GM23338 (cell line): ENCODE data around the gene H2BK1. TPM values are rescaled to one million over a fixed set of nuclear protein-coding genes. Genes with fewer than 3 reads are reported as not detected.

Source experiments
- ATAC-seq: fragments of 200-7000 bp; cut with Tn5 transposase; 3 replicates; pipeline ENCODE4 v1.9.1; 2020
- DNase-seq: peaks from one replicate; pipeline ENCODE4 v3.0.0-alpha.2; 2015; ENCODE audit warnings: low spot score
- H2AFZ ChIP-seq: fragments of 200-600 bp; sonication (generic); 2 replicates; pipeline ENCODE4 v1.8.0; 2016; ENCODE audit warnings: antibody characterized with exemption, mild to moderate bottlenecking, moderate library complexity
- H3F3A ChIP-seq: fragments of 200-600 bp; sonication (generic); replicated peaks from 2 replicates; pipeline ENCODE4 v1.8.0; 2017; ENCODE audit warnings: antibody characterized with exemption, mixed run types, low read depth
- H3K27ac ChIP-seq: fragments of 200-600 bp; sonication (generic); 2 replicates; pipeline ENCODE4 v1.6.1; 2016; ENCODE audit warnings: low read depth
- H3K27me3 ChIP-seq: fragments of 200-600 bp; sonication (generic); 2 replicates; pipeline ENCODE4 v1.8.0; 2016; ENCODE audit warnings: mild to moderate bottlenecking, mixed run types, moderate library complexity; ENCODE audit not compliant: insufficient read depth
- H3K36me3 ChIP-seq: fragments of 200-600 bp; sonication (generic); 2 replicates; pipeline ENCODE4 v1.8.0; 2016; ENCODE audit warnings: mild to moderate bottlenecking; ENCODE audit not compliant: insufficient read depth
- H3K4me1 ChIP-seq: fragments of 200-600 bp; sonication (generic); 2 replicates; pipeline ENCODE4 v1.8.0; 2016; ENCODE audit warnings: mild to moderate bottlenecking, moderate library complexity; ENCODE audit not compliant: insufficient read depth
- H3K4me2 ChIP-seq: fragments of 200-600 bp; sonication (generic); 2 replicates; pipeline ENCODE4 v1.7.1; 2017; ENCODE audit warnings: mixed run types
- H3K4me3 ChIP-seq: fragments of 200-600 bp; sonication (generic); 2 replicates; pipeline ENCODE4 v1.6.1; 2016; ENCODE audit warnings: mixed run types
- H3K79me2 ChIP-seq: fragments of 200-600 bp; sonication (generic); replicated peaks from 2 replicates; pipeline ENCODE4 v1.8.0; 2017; ENCODE audit warnings: mild to moderate bottlenecking; ENCODE audit not compliant: insufficient read depth
- H3K9me2 ChIP-seq: fragments of 200-600 bp; sonication (generic); 2 replicates; pipeline ENCODE4 v1.8.0; 2017; ENCODE audit not compliant: insufficient read depth
- H4K20me1 ChIP-seq: fragments of 200-600 bp; sonication (generic); replicated peaks from 2 replicates; pipeline ENCODE4 v1.8.0; 2017; ENCODE audit warnings: mild to moderate bottlenecking; ENCODE audit not compliant: insufficient read depth
- H3K27ac Mint-ChIP-seq: 2 replicates; pipeline ENCODE4 v1.8.0; 2020; ENCODE audit warnings: inconsistent platforms, mild to moderate bottlenecking, moderate library complexity, mixed read lengths
- H3K27me3 Mint-ChIP-seq: 3 replicates; pipeline ENCODE4 v1.8.0; 2022; ENCODE audit warnings: low read depth, mild to moderate bottlenecking, moderate library complexity, mixed read lengths, inconsistent platforms; ENCODE audit not compliant: insufficient read depth, poor library complexity
- H3K36me3 Mint-ChIP-seq: 3 replicates; pipeline ENCODE4 v1.8.0; 2021; ENCODE audit warnings: low read depth, mild to moderate bottlenecking, inconsistent platforms, moderate library complexity, mixed read lengths
- H3K4me1 Mint-ChIP-seq: 3 replicates; pipeline ENCODE4 v1.8.0; 2020; ENCODE audit warnings: mild to moderate bottlenecking, inconsistent platforms, mixed read lengths
- H3K4me3 Mint-ChIP-seq: 3 replicates; pipeline ENCODE4 v1.8.0; 2021; ENCODE audit warnings: moderate library complexity, mild to moderate bottlenecking, inconsistent platforms, mixed read lengths
- H3K9me3 Mint-ChIP-seq: 3 replicates; pipeline ENCODE4 v1.8.0; 2020; ENCODE audit warnings: moderate library complexity, mild to moderate bottlenecking, inconsistent platforms, mixed read lengths
- CREB1 ChIP-seq: fragments of 250-450 bp; sonication (Bioruptor Pico); IDR thresholded peaks from 2 replicates; pipeline ENCODE4 v1.5.0; 2020; ENCODE audit warnings: low read depth, mild to moderate bottlenecking, moderate library complexity
- EZH2 ChIP-seq: fragments of 200-600 bp; sonication (generic); IDR thresholded peaks from one replicate; pipeline ENCODE4 v1.8.0; 2017; ENCODE audit warnings: antibody characterized with exemption, mild to moderate bottlenecking, low read depth; ENCODE audit not compliant: unreplicated experiment
- EZH2phosphoT487 ChIP-seq: fragments of 200-600 bp; sonication (generic); IDR thresholded peaks from one replicate; pipeline ENCODE4 v1.8.1; 2018; ENCODE audit warnings: antibody characterized with exemption; ENCODE audit not compliant: unreplicated experiment
- POLR2AphosphoS5 ChIP-seq: IDR thresholded peaks from 2 replicates; pipeline ENCODE4 v1.6.1; 2016; ENCODE audit warnings: antibody characterized with exemption, low read depth
- STAT1 ChIP-seq: IDR thresholded peaks from one replicate; pipeline ENCODE4 v1.6.1; 2016; ENCODE audit warnings: antibody characterized with exemption; ENCODE audit not compliant: unreplicated experiment
- ZNF114 ChIP-seq: fragments of 250-450 bp; sonication (Bioruptor Pico); IDR thresholded peaks from 2 replicates; pipeline ENCODE4 v1.5.0; 2020; ENCODE audit warnings: mild to moderate bottlenecking, moderate library complexity
- ZNF331 ChIP-seq: fragments of 250-450 bp; sonication (Bioruptor Pico); IDR thresholded peaks from 2 replicates; pipeline ENCODE4 v1.5.0; 2020; ENCODE audit warnings: low read depth, mild to moderate bottlenecking, moderate library complexity
- polyA plus RNA-seq: library from polyadenylated mRNA; unstranded; fragments of >200 nt; fragmentation: Nextera tagmentation; extraction: Ambion mirVana; gene quantifications from 2 replicates; pipeline ENCODE4 v1.2.1, GENCODE V29; 2016
- total RNA-seq: library from RNA; depleted of rRNA; stranded (reverse); fragments of >200 nt; shearing (Covaris generic); gene quantifications from 2 replicates; pipeline ENCODE4 v1.2.3, GENCODE V29; 2014
- TF ChIP-seq, protein P1 (sequence below), 2 experiments: fragments of 200-600 bp in 1 of 2; sonication (generic) in 1 of 2; conservative IDR thresholded peaks; 2 replicates each; pipeline versions ENCODE4 v1.5.1 to v1.6.1; 2016 to 2017; ENCODE audit warnings: antibody characterized with exemption in 2 of 2, low read depth in 2 of 2, mild to moderate bottlenecking in 2 of 2, moderate library complexity in 1 of 2

The H2BK1 gene
- total and polyA plus RNA-seq, 2 experiments from 2014 or later, result not detected

DNA sequence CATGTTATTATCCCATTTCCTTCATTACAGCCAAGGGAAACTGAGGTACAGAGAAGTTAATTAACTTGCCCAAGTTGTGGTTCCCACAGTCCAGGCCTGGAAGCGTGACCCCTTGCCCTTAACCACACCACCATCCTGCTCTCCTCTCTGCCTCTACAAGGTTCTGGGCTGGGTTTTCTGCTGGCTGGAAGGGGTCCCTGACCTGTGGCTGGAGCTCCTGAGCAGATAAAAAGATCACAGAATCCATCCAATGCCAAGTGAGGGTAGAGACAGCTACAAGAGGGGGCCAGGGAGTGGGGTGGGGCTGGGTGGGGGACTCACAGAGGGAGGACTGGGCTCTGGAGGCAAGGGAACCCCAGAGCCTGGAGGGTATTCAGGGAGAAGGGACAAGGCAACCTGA lies 33.0 kb downstream of the H2BK1 start:
- Histone ChIP-seq H3K27me3 (peaks cover 38% of the 10 kb centered on the region), H4K20me1 (no peaks in the 10 kb centered on the region), H3K4me1 (no peaks in the 10 kb centered on the region), H3K9me2 (0 out of 2 replicates have a peak, but pooled peaks cover 5% of the 10 kb centered on the region), H3K36me3 (no peaks in the 10 kb centered on the region), H2AFZ (no peak overlapping the region), H3F3A (no peaks in the 10 kb centered on the region), H3K79me2 (no peaks in the 10 kb centered on the region), H3K27ac (no peak overlapping the region), H3K4me2 (no peak overlapping the region), H3K4me3 (no peak overlapping the region)
- Mint-ChIP-seq H3K4me1 (peaks cover 15% of the 10 kb centered on the region), H3K4me3 (no peak overlapping the region), H3K27ac (no peak overlapping the region), H3K27me3 (peaks cover 34% of the 10 kb centered on the region), H3K36me3 (peaks cover 13% of the 10 kb centered on the region; the same call in 2 of the 3 replicates), H3K9me3 (peaks cover 26% of the 10 kb centered on the region)
- no peak for TF ChIP-seq ZNF331 (CRISPR knock-in tag)
- TF ChIP-seq, protein P1, sequence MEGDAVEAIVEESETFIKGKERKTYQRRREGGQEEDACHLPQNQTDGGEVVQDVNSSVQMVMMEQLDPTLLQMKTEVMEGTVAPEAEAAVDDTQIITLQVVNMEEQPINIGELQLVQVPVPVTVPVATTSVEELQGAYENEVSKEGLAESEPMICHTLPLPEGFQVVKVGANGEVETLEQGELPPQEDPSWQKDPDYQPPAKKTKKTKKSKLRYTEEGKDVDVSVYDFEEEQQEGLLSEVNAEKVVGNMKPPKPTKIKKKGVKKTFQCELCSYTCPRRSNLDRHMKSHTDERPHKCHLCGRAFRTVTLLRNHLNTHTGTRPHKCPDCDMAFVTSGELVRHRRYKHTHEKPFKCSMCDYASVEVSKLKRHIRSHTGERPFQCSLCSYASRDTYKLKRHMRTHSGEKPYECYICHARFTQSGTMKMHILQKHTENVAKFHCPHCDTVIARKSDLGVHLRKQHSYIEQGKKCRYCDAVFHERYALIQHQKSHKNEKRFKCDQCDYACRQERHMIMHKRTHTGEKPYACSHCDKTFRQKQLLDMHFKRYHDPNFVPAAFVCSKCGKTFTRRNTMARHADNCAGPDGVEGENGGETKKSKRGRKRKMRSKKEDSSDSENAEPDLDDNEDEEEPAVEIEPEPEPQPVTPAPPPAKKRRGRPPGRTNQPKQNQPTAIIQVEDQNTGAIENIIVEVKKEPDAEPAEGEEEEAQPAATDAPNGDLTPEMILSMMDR (conservative IDR thresholded peaks at IDR 0.05; ENCODE audit: low read depth in 2 of 2), result no peak
- no peak for TF ChIP-seq CREB1 (CRISPR knock-in tag)
- no peak for TF ChIP-seq ZNF114
- no peak for TF ChIP-seq EZH2phosphoT487
- TF ChIP-seq STAT1, result no peak
- DNase-seq, result no peak
- ATAC-seq, result no peak

DNA sequence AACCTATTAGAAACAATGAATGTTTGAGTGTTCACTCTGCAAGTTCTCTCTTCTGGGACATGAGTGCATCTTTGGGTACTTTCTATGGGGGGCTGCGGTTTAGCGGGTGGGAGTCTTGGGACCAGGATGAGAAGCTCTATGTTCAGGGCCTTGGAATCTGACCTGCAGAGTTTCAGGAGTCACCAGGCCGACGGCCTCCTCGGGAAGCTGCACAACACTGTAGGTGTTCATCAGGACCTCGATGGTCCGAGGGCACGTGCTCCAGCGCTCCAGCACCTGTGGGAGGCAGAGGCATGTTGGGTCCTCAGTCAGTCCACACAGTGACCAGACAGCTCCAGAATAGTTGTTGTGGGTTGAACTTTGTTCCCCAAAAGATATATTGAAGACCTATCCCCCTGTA lies 33.9 kb downstream of the H2BK1 start:
- Mint-ChIP-seq H3K4me1 (peaks cover 15% of the 10 kb centered on the region), H3K27me3 (peaks cover 42% of the 10 kb centered on the region), H3K4me3 (peak overlapping the region; percentile 43), H3K9me3 (peaks cover 26% of the 10 kb centered on the region), H3K27ac (no peak overlapping the region), H3K36me3 (peaks cover 13% of the 10 kb centered on the region; the same call in 2 of the 3 replicates)
- no peak for TF ChIP-seq ZNF114
- H3K27ac ChIP-seq, result no peak overlapping the region
- no peaks in the 10 kb centered on the region for H3K36me3 ChIP-seq
- peak overlapping the region; percentile 57; the same call in 1 of the 2 replicates for H3K4me2 ChIP-seq
- H2AFZ ChIP-seq, result no peak overlapping the region; the same call in 1 of the 2 replicates
- H3K27me3 ChIP-seq, result peaks cover 47% of the 10 kb centered on the region
- 0 out of 2 replicates have a peak, but pooled peaks cover 5% of the 10 kb centered on the region for H3K9me2 ChIP-seq
- ATAC-seq, result no peak
- H4K20me1 ChIP-seq, result no peaks in the 10 kb centered on the region
- H3K4me1 ChIP-seq, result no peaks in the 10 kb centered on the region
- DNase-seq, result no peak
- H3K79me2 ChIP-seq, result no peaks in the 10 kb centered on the region
- 0 out of 2 replicates have a peak overlapping the region, but pooled peaks have one; percentile 28 for H3K4me3 ChIP-seq
- no peaks in the 10 kb centered on the region for H3F3A ChIP-seq

DNA sequence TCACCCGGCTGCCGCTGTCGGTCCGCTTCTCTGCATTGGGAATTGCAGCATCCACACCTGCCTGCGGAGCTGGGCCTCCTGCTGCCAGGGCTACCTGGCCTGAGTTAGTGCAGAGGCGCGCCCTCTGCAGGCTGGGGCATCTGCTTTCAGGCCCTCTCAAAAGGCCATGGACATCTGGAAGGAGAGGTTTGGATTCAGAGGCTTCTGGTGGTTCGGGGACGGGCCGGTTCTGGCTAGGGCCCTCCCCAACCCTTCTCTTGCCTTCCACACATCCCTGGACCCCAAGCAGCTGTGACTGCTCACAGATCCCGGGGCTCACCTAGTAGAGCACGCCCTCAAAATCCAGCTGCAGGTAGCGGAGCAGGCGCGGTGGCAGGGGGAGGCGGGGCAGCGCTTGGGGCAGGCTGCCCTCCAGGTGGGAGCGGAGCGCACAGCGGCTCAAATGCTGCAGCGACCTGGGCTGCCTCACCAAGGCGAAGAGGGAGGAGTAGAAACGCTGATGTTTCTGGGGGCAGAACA lies 34.4 kb downstream of the H2BK1 start:
- Histone ChIP-seq H3K4me3 (0 out of 2 replicates have a peak overlapping the region, but pooled peaks have one; percentile 28), H4K20me1 (no peaks in the 10 kb centered on the region), H3K27ac (no peak overlapping the region), H3K79me2 (no peaks in the 10 kb centered on the region), H3K4me2 (peak overlapping the region; percentile 57; the same call in 1 of the 2 replicates), H2AFZ (peak overlapping the region; percentile 47; the same call in 1 of the 2 replicates), H3K9me2 (0 out of 2 replicates have a peak, but pooled peaks cover 5% of the 10 kb centered on the region), H3K27me3 (peaks cover 53% of the 10 kb centered on the region), H3F3A (no peaks in the 10 kb centered on the region), H3K4me1 (no peaks in the 10 kb centered on the region), H3K36me3 (no peaks in the 10 kb centered on the region)
- Mint-ChIP-seq H3K4me3 (peak overlapping the region; percentile 43), H3K27me3 (peaks cover 46% of the 10 kb centered on the region), H3K36me3 (peaks cover 13% of the 10 kb centered on the region; the same call in 2 of the 3 replicates), H3K27ac (no peak overlapping the region), H3K9me3 (peaks cover 26% of the 10 kb centered on the region), H3K4me1 (peaks cover 15% of the 10 kb centered on the region)
- TF ChIP-seq POLR2AphosphoS5 (no peak), EZH2 (no peak)
- TF ChIP-seq, protein P1 (conservative IDR thresholded peaks at IDR 0.05; ENCODE audit: low read depth in 2 of 2), result peak; percentile 58 to 68
- ATAC-seq (peak; percentile 57), DNase-seq (peak; percentile 53)
